ENCODE measurements around the gene DLD.
"Not testable (repeated sequence)": the region's sequence is repeated elsewhere in the genome, so short reads cannot be mapped to it uniquely, and the experiment has no call there.

The DLD gene

DNA sequence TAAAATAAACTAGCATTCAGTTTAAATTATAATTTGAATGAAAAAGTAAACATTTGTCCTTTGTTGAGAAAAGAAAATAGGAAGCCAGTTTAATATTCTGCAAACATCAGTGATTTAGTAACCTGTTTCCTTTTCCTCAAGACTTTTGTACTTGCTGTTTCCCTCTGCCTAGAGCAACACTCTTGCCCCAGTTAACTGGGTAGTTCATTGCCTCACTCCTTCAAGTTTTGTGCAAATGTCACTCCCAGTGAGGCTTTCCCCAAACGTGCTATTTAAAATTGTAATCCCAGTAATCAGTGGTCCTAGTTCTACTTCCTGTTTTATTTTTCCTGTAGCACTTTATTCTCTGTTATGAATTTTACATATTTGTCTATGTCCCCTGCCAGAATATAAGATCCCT lies 23.8 kb downstream of the DLD start:
- DNase-seq (ENCODE audit: low read depth in 1 of 2, low spot score in 1 of 2): no peak

DNA sequence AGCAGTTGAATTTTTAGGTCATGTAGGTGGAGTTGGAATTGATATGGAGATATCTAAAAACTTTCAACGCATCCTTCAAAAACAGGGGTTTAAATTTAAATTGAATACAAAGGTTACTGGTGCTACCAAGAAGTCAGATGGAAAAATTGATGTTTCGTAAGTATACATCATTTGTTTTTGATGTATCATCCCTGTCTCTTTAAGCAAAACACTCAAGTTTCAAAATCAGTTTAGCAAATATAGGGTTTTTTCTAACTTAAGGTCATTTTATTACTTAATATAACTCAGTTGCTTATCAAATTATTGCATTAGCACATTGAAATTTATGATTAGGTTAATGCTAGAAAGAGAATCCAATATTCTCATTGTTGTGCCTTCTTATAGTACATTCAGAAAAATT lies 24.6 kb downstream of the DLD start:
- no peak for DNase-seq (ENCODE audit: low read depth in 1 of 2, low spot score in 1 of 2)

DNA sequence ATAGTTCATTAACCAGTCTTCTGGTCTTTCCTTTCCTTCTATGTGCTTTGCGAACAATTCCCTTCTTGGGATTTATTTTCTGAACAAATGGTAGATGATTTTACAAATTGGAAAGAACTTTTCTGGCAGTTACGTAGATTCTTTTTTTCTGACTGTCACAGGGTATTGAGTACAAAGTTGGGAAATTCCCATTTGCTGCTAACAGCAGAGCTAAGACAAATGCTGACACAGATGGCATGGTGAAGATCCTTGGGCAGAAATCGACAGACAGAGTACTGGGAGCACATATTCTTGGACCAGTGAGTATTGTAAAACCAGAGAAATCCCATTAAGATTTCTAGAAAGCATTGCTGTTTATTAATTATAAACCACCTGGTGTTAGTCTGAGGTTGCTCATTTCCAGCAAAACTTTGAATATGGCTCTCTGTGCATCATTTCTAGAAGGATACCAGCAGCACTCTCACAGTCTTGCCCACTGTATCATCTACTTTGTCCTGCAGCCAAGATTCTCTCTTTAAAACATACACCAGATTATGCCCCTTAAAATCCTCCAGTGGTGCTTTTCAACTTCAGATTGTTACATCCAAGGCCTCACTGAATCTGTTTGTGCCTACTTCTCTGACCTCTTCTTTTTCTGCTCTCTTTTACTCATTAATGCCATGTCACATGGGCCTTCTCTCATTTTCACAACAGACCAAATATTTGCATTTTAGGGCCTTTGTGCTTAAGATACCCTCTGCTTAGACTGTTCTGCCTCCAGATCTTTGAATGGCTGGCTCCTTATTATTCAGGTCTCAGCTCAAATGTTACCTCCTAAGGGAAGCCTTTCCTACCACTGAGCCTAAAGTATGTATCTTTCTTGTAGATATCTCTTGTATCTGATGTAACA lies 27.0 kb downstream of the DLD start:
- no peak for DNase-seq (ENCODE audit: low read depth in 1 of 2, low spot score in 1 of 2)

DNA sequence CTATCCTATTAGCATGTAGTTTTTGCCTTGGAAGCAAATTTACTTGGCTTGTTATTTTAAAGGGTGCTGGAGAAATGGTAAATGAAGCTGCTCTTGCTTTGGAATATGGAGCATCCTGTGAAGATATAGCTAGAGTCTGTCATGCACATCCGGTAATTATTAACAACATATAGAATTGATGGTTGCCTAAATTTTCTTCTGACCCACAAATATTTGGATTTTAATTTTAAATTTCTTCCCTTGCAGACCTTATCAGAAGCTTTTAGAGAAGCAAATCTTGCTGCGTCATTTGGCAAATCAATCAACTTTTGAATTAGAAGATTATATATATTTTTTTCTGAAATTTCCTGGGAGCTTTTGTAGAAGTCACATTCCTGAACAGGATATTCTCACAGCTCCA lies 28.0 kb downstream of the DLD start:
- no peak for DNase-seq (ENCODE audit: low read depth in 1 of 2, low spot score in 1 of 2)

DNA sequence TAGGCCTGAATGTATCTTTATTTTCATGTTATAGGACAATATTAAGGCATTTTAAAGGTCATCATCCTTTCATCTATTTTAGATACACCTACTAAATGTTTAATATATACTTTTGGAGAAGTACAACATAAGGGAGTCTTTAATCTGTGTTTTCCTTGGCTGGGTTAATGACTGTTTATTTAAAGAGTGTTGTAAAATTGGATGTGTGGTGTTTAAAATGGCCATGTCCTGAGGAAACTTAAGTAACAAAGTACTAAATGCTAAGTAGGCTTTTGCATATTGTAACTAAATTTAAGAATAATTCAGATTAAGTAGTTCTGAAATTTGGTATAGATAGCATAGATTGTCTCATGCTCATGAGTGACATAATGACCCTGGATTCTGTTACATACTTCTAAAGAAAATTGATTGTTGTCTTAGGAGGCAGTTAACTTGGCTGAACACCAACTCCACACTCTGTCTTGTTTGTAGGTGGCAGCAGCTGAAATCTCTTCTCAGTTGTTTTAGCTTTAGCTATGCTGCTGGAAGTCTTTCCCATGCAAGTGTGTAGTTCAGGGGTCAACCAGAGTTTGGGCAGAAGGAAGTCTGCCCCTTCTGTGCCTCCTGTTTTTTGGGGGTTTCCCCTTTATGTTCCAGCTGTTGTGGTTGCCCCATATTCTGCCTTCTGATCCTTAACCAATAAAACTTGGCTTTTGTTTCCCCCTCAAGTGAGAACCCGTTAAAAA lies 29.2 kb downstream of the DLD start:
- no peak for DNase-seq (ENCODE audit: low read depth in 1 of 2, low spot score in 1 of 2)

DNA sequence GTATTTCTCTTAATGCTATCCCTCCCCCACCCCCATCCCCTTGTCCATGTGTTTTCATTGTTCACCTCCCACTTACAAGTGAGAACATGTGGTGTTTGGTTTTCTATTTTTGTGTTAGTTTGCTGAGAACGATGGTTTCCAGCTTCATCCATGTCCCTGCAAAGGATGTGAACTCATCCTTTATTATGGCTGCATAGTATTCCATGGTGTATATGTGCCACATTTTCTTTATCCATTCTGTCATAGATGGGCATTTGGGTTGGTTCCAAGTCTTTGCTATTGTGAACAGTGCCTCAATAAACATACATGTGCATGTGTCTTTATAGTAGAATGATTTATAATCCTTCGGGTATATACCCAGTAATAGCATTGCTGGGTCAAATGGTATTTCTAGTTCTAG lies 30.8 kb downstream of the DLD start:
- DNase-seq (ENCODE audit: low read depth in 1 of 2, low spot score in 1 of 2): not testable (repeated sequence)

DNA sequence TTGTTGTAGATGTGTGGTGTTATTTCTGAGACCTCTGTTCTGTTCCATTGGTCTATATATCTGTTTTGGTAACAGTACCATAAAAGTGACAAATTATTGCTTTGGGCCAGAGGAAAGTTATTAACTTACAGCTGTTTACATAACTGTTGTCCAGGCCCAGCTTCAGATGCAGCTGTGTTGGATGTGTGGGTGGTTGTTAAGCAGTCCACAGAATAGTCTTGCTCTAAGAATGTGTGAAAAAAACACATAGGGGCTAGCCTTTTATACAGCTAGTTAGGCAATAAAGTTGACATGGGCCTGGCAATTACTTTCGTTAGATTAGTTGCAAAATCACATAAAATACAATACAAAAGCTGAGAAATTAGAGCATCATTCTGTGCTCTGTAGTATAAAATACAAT lies 31.9 kb downstream of the DLD start:
- DNase-seq (ENCODE audit: low read depth in 1 of 2, low spot score in 1 of 2): no peak

DNA sequence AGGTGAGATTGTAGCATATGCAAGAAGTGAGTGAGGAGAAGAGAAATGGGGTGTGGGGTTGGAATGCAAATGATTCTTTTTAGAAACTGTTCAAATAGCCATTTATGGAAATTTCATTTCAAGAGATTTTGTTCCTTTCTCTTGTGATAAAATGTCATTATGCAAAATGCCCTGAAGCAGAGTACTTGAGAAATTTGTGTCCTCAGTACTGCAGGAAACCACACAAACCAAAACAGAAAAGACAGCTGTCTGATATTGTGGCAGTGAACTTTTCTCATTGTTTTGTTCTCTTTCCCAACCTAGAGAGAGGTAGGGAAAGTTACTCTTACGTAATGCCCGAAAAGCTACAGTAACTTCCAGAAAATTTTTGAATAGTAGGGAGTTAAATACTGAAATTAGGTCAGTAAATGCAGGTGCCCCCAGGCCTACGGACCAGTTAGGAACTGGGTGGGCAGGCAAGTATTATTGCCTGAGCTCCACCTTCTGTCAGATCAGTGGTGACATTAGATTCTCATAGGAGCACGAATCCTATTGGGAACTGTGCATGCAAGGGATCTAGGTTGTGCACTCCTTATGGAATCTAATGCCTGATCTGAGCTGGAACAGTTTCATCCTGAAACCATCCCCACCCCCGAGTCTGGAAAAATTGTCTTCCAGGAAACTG lies 34.0 kb downstream of the DLD start:
- DNase-seq (ENCODE audit: low read depth in 1 of 2, low spot score in 1 of 2): no peak

DNA sequence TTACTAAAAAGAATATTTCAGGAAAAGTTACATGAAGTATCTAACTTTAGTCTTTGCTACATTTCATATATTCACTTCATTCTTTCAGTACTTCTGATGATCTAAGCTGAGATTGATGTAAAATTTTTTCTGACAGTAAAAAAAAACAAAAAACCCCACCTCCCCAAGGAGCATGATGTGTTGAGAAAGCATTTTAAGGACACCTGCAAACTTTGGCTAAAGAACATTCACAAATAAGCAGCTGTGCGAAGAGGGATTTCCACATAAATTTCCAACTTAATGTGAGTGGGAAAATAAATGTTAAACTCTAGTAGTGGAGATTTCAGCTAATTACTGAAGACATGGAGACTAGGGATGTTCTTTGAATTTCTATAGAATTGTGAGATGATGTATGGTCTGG lies 35.5 kb downstream of the DLD start:
- DNase-seq (ENCODE audit: low read depth in 1 of 2, low spot score in 1 of 2): no peak

DNA sequence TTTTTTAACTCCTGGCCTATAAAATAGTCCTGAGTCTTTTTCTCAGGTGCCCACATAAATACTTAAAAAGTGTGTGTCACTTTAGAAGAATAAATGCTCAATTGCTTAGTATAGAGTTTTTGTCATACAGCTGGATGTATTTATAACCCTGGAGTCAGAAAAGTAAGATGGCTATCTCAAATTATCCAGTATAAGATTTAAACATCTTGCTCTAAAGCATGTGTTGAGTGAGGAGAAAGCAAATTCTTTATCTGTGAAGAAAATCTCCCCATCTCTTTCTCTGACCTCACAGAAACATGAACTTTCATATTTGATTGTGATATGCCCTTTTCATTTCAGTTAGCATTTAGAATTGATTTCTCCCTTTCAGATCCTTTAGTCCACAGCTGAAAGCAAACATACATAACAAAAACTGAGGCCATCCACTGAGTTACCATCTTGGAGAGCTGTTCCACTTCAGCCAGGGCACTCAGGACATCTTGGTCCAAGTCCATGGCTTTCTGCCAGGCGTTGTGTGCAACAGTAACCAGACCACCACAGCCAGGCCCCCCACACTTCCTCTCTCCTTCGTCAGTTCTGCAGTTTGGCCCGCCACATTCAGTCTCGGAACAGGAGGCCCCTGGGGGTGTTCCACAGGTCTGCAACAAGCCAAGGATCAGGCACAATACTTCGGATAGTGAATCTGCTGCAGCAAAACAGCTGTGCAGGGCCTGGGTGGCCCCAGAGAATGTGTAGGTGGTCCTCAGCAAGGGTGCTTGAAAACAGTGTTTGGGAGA lies 40.9 kb downstream of the DLD start:
- no peak for DNase-seq (ENCODE audit: low read depth in 1 of 2, low spot score in 1 of 2)

DNA sequence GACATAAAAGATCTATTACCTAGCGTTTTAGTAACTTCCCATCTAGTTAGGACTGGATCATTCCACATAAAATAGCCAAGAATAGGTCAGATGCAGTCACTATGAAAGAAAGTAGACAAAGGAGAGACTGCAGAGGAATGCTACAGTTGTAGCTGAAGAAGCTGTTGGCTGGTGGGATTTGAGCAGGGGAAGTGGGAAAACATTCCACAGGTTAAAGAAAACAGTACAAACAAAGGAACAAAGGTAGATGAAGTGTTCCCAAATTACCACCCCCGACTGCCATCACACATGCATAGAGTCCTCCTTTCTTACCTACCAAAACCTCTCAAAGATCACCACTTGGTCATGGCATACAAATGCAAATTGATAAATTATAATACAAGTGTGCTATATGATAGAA lies 41.8 kb downstream of the DLD start:
- DNase-seq (ENCODE audit: low read depth in 1 of 2, low spot score in 1 of 2): no peak

DNA sequence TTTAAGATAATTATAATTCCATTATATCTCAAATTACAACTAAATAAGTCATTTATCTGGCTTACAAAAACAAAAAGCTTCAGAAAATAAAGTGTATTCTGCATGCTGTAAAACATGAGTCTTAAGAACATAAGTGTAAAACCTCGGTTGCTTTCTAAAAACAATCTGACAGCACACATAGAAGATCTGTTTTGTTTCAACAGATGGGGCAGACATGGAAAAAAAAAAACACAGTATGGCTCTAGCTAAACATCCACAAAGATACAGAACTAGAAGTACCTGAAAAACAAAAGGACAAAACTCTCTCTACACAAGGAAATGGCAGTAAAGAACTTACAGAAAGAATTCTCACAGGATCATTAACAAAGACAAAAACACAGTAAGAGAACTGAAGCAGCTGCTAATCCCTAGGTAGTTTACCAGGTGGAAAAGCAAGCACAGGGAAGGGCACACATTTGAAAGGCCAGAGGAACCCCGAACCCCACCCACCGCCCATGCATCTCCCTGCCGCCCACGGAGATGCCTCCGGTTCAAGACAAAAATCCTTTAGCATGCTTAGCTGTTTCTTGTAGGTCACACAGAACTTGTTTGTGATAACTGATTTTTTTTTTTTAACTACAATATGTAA lies 42.5 kb downstream of the DLD start:
- DNase-seq (ENCODE audit: low read depth in 1 of 2, low spot score in 1 of 2): no peak

DNA sequence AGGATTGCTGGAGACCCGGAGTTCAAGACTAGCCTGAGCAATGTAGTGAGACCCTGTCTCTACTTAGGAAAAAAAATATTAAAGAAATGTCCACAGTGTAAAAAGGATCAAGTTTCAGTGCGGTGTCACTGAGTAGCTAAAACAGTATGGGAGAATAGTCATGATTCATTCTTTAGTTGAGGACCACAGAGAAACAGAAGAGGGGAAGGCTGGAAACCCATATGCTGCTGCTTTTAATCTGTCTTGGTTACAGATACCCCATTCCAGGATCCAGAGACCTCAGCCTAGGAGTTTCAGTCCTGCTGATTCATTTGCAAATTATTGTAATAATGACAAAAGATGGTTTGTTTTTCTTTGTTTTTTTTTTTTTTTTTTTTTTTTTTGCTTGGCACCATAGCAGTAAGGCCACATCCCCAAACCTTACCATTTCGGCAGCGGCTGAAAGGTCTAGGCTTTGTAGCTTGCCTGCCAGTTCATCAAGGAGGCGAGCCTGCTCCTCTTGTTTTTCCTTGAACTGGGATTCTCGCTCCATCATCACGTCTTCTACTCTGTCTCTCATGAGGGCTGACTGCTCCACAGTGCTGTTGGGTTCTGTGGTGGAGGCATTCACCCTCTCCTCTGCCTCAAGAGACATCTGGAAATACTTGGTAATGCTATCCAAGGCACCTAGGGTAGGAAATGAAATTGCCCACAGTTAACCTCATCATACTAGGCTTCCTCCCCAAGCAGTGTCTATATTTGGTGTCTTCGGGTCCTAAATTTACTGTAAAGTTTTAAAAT lies 44.2 kb downstream of the DLD start:
- no peak for DNase-seq (ENCODE audit: low read depth in 1 of 2, low spot score in 1 of 2)

DNA sequence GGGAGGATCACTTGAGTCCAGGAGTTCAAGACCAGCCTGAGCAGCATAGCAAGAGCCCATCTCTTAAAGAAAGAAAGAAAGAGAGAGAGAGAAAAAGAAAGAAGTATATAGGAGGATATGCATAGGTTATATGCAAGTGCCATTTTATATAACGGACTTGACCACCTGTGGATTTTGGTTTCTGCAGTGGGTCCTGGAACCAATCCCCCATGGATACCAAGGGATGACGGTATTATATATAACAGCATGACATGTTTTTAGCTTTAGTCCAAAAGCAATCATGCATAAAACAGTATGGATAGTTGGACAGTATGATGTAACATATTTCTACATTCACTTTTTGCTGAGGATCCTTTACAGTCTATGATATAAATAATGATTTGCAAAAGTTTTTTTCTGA lies 45.3 kb downstream of the DLD start:
- no peak for DNase-seq (ENCODE audit: low read depth in 1 of 2, low spot score in 1 of 2)

DNA sequence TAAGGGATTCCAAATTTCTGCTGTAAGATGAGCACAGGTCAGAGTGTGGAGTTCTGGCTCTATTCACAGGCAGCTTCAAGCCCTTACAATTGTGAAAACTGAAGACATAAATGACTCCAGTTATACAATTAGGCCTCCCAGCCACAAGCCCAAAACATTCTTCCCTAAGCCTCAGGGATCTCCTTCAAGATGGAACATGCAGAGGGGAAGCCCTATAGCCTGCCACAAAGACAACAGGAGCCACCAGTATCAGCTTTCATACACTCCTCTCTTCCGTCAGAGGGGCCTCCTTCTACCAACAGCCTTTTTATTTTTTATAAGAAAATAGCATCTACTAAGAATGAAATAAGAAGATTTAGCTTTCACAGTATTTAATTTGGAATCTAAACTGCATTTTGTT lies 46.5 kb downstream of the DLD start:
- no peak for DNase-seq (ENCODE audit: low read depth in 1 of 2, low spot score in 1 of 2)

DNA sequence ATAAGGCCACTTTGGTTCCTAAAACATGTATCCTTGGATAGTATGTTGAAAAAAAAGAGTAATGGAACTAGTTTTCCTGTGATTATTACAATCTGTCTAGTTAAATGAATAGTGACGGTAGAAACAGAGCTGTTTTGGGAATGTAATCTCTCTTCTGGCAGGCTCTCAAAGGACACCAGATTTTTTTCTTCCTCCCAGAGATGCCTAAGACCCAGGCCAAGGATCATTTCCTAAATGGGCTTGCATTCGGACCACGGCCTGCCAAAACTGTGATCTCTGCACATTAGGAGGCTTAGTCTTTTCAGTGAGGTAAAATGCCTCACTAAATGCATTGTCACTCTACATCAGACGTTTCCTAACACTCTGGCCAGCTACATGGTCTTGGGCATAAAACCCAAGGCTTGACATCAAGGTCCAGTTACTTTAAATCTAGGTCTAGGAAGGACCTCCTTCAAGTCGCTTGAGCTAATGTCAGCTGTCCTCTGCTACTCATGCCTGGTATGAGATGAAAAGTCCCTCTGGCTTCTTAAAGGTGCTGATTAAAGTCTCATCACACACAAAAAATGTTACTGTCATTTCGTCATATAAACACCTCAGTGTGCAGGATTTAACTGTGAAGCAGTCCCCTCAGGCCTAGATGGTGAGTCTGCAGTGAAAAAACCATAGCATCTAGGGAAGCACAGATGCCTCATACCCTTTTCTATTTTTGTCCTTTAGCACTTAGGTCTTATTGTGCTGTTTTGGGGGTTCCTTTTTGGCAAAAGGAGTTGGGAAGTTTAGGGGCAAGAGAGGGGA lies 47.7 kb downstream of the DLD start:
- no peak for DNase-seq (ENCODE audit: low read depth in 1 of 2, low spot score in 1 of 2)

DNA sequence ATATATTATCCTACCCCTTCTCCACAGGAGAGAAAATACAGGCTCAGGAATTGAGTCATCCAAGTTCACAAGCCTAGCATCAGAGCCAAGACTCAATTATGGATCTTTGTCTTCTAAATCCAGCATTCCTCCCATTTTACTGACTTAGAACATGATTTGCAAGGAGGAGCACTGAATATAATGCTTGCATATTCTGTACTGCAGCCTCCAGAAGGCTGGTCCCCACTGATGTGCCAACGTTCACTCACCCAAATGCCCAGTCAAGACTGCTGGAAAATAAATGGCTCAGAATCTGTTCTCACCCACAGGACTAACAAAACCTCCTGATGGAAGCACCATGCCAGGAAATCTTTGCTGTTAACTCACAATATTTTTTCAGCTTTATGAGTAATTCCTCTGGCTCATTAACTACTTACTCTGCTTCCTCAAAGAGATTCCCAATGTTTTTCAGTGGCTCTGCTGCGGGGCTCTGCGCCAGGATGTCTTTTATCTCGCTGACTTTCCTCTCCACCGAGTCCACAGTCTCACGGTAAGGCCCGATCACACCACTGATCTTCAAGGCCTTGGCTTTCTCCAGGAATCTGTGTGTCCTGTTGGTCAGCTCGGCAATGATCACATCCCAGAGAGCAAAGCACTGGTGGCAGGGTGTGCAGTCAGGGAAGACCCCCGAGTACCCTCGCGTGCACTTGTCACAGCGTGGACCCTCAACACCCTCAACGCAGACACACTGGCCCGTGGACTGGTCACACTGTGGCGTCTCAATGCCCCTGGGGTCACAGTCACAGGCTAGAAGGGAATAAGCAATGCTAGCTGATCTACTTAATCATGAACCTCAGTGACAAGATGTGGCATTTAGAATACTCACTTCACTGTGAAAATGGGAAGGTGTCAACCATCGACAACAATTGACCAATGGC lies 48.8 kb downstream of the DLD start:
- DNase-seq (ENCODE audit: low read depth in 1 of 2, low spot score in 1 of 2): no peak

DNA sequence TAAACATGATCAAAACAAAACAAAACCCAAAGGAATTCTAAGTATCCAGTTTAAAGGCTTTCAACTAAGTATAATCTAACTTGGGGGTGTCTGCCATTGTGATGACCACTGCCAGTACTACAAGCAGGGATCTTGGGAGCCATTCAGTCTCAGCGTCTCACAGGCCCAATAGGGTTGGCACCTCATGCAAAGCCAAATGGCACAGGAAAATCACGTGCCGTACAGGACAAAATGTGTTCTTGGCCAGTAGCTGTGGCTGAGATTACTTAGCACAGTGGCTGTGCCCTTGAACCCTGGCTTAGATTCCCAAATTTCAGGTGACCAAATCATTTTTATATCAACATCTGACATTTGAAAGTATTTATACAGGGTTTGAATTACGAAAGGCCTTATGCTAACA lies 50.0 kb downstream of the DLD start:
- DNase-seq (ENCODE audit: low read depth in 1 of 2, low spot score in 1 of 2): no peak

Measured in activated CD4-positive, alpha-beta T cell treated with anti-CD3 and anti-CD28 coated beads, Interleukin-2, amount 50 U/mL, for 24 hours (primary cell).